ENCODE results near the gene GPX4. TPM values are rescaled to one million over a fixed set of nuclear protein-coding genes. Genes with fewer than 3 reads are reported as not detected.

Gene GPX4
- total RNA-seq, 2 donors from 2014 or later = 152 to 157 TPM

DNA sequence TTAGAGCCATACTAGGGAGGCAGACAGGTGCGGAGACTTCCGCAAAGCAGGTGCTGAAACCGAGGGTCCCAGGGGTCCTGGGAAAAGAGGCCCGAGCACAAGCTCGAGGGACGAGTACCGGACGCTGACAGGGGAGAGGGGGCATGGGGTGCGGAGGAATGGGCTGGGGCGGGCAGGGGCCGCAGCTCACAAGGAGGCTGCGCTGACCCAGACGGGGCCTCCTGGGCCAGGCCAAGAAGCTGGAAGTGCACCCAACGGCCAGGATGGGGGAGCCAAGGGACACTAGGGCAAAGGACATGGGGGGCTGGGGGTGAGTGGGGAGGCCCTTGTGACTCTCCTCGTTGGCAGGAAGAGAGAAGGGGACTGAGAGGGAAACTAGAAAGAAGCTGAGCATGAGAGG lies 10.5 kb upstream of the GPX4 start:
- no peak overlapping the region for H3K4me3 ChIP-seq
- H3K4me1 ChIP-seq = peaks cover 25% of the 10 kb centered on the region
- no peaks in the 10 kb centered on the region for H3K27me3 ChIP-seq
- DNase-seq (no peak), ATAC-seq (no peak)
- peaks cover 2 to 11% of the 10 kb centered on the region in 2 donors for H3K36me3 ChIP-seq (replicated peaks in 1 of 2; ENCODE audit: insufficient read depth in 1 of 2, low read depth in 2 of 2)
- WGBS, 2 donors = 82 to 88% methylated on average over 15 of the region's 15 CpGs
- H3K27ac ChIP-seq = no peak overlapping the region
- H3K9me3 ChIP-seq = no peaks in the 10 kb centered on the region
- intact Hi-C loops (cut with DNase I) = no loop called here
- TF ChIP-seq CTCF (IDR thresholded peaks at IDR 0.05) (no peak), POLR2A (IDR thresholded peaks at IDR 0.05) (no peak)

GRCh38 chr19:1093811-1094553 lies 9.8 kb upstream of the GPX4 start:
- intact Hi-C loops (cut with DNase I) = no loop called here
- Histone ChIP-seq H3K4me1 (peaks cover 25% of the 10 kb centered on the region), H3K27me3 (no peaks in the 10 kb centered on the region), H3K36me3 (replicated peaks in 1 of 2; ENCODE audit: insufficient read depth in 1 of 2, low read depth in 2 of 2) (peaks cover 2 to 11% of the 10 kb centered on the region in 2 donors), H3K27ac (no peak overlapping the region), H3K9me3 (no peaks in the 10 kb centered on the region), H3K4me3 (peak overlapping the region in 1 of 2 donors; percentile 87)
- DNase-seq (peak in 1 of 4 donors; percentile 5), ATAC-seq (no peak)
- 0 to 59% methylated on average over 2 to 32 of the region's 32 CpGs for WGBS, 2 donors
- TF ChIP-seq POLR2A (IDR thresholded peaks at IDR 0.05) = no peak
- no peak for TF ChIP-seq CTCF (IDR thresholded peaks at IDR 0.05)

- DNase-seq = no peak
- H3K36me3 ChIP-seq (replicated peaks in 1 of 2; ENCODE audit: insufficient read depth in 1 of 2, low read depth in 2 of 2) = peaks cover 2 to 11% of the 10 kb centered on the region in 2 donors
- peak overlapping the region in 3 of 4 donors; percentile 41 to 60 (median 58) for H3K27ac ChIP-seq
- H3K4me1 ChIP-seq = peaks cover 25% of the 10 kb centered on the region
- WGBS, 2 donors = 0 to 2% methylated on average over 5 to 19 of the region's 19 CpGs
- intact Hi-C loops (cut with DNase I) = no loop called here
- H3K9me3 ChIP-seq = no peaks in the 10 kb centered on the region
- TF ChIP-seq POLR2A (IDR thresholded peaks at IDR 0.05) = no peak
- no peak for TF ChIP-seq CTCF (IDR thresholded peaks at IDR 0.05)
- no peaks in the 10 kb centered on the region for H3K27me3 ChIP-seq
- peak overlapping the region; percentile 74 to 87 for H3K4me3 ChIP-seq
- no peak for ATAC-seq
These were observed 9.2 kb upstream of the GPX4 start for GRCh38 chr19:1094655-1094977.

DNA sequence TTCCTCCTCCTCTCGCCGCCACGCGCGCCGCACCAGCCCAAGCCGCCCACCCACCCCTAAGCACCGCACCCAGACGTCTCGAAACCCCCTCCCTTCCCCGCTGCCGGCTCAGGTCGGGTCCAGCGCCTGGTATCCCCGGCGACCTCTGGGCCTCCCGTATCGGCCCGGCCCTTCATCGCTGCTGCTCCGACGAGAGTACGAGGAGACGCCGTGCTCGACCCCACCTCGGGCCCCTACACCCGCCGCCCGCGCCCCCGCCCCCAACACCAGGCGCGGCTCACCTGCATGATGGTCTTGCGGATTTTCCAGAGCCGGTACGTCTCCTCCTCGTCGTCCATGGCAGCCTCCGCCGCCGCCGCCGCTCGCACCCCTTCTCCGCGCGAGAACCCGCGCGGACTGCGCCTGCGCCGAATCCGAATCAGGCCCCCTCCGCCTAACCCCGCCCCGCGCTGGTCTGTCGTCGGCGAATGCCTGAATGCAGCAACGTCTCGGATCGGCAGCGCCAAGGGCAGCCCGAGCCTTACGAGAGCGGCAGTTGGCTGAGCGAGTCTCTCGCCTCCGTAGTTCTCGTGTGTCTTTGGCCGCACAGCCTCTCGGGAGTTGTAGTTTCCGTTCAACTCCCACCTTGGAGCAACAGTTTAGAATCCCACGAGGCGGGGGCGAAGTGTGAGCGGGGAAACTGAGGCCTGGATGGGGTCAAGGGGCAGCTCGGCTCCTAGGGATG lies 8.7 kb upstream of the GPX4 start, which contains the start of gene POLR2E:
TSS of gene POLR2E (minus strand) at position 398 of the 724 bp plus-strand sequence. CDS start at position 338, 60 bp downstream.
- H3K9me3 ChIP-seq = no peaks in the 10 kb centered on the region
- H3K4me1 ChIP-seq = peaks cover 25% of the 10 kb centered on the region
- DNase-seq (peak; percentile 99 to 100 (median 100)), ATAC-seq (peak; percentile 99)
- peaks cover 0 to 11% of the 10 kb centered on the region in 2 donors for H3K36me3 ChIP-seq (replicated peaks in 1 of 2; ENCODE audit: insufficient read depth in 1 of 2, low read depth in 2 of 2)
- intact Hi-C loops (cut with DNase I) = no loop called here
- peak within 1 kb of the TSS; percentile 74 to 87 for H3K4me3 ChIP-seq
- peak within 1 kb of the TSS; percentile 22 to 60 (median 50) for H3K27ac ChIP-seq
- no peaks in the 10 kb centered on the region for H3K27me3 ChIP-seq
- WGBS, 2 donors = 0% methylated on average over 2 to 59 of the region's 81 CpGs
- no peak for TF ChIP-seq CTCF (IDR thresholded peaks at IDR 0.05)
- peak in 2 of 3 donors; percentile 73 to 87 for TF ChIP-seq POLR2A (IDR thresholded peaks at IDR 0.05)

Measured in body of pancreas (tissue), 4 donors.